Esophagus squamous epithelium (tissue), 5 donors: ENCODE measurements around the gene EGF. TPM values are rescaled to one million over a fixed set of nuclear protein-coding genes. Genes with fewer than 3 reads are reported as not detected.

Source experiments
- DNase-seq: peaks from one replicate; lab custom pipeline; 2025; lab: John Stamatoyannopoulos, UW
- H3K27ac ChIP-seq, 4 donors: fragments of 200-600 bp; sonication (generic); one replicate each; pipeline ENCODE4 v1.5.1; 2016 to 2019; ENCODE audit warnings: mild to moderate bottlenecking in 1 of 4
- H3K27me3 ChIP-seq, 4 donors: fragments of 200-600 bp; sonication (generic); 1 replicate in 3 of 4; 2 replicates in 1 of 4; pipeline versions ENCODE4 v1.5.1 to v1.6.0; 2017 to 2021; ENCODE audit warnings: antibody characterized with exemption in 1 of 4
- H3K36me3 ChIP-seq, 3 donors: fragments of 200-600 bp; sonication (generic); one replicate each; pipeline ENCODE4 v1.5.1; 2016 to 2019
- H3K4me1 ChIP-seq, 3 donors: fragments of 200-600 bp; sonication (generic); one replicate each; pipeline ENCODE4 v1.5.1; 2017 to 2019
- H3K4me3 ChIP-seq, 4 donors: fragments of 200-600 bp; sonication (generic); 1 replicate in 3 of 4; 2 replicates in 1 of 4; pipeline ENCODE4 v1.5.1; 2016 to 2019; ENCODE audit warnings: mild to moderate bottlenecking in 2 of 4, moderate library complexity in 1 of 4
- H3K9me3 ChIP-seq, 3 donors: fragments of 200-600 bp; sonication (generic); one replicate each; pipeline ENCODE4 v1.5.1; 2016 to 2019
- CTCF ChIP-seq, 6 experiments: fragments of 450-650 bp in 4 of 6; fragments of 200-600 bp in 2 of 6; sonication (generic) in 2 of 6; IDR thresholded peaks; one replicate each; pipeline ENCODE4 v1.5.1; 2016 to 2019; ENCODE audit warnings: antibody characterized with exemption in 6 of 6, mild to moderate bottlenecking in 4 of 6, moderate library complexity in 4 of 6
- POLR2A ChIP-seq, 4 donors: fragments of 450-650 bp; IDR thresholded peaks; one replicate each; pipeline ENCODE4 v1.6.1; 2017; ENCODE audit warnings: antibody characterized with exemption in 4 of 4, mild to moderate bottlenecking in 4 of 4, moderate library complexity in 3 of 4
- WGBS, 2 donors: methylation state at CpG; one replicate each; pipeline ENCODE4 v1.1.5; 2018; 5-methylcytosine and 5-hydroxymethylcytosine counted together
- intact Hi-C: fragments of 100-400 bp; cut with DNase I; formaldehyde crosslinking; loops from one replicate; pipeline ENCODE4 v1.15.0; 2022
- total RNA-seq, 4 donors: library from RNA; depleted of rRNA; stranded (reverse); fragments of >200 nt; gene quantifications; one replicate each; pipeline ENCODE4 v1.1.0, GENCODE V29; 2016
- donor health status: DM: yes; HTN: yes; CAD: no.

EGF gene
- total RNA-seq, 4 donors from 2014 or later: 0.19 to 0.70 (median 0.47) TPM

- Histone ChIP-seq H3K9me3 (no peaks in the 10 kb centered on the region), H3K4me3 (no peak overlapping the region), H3K4me1 (peaks cover 7 to 43% (median 10%) of the 10 kb centered on the region in 3 donors), H3K36me3 (no peaks in the 10 kb centered on the region), H3K27me3 (no peaks in the 10 kb centered on the region), H3K27ac (no peak overlapping the region)
- WGBS, 2 donors: 43 to 72% methylated on average over 4 of the region's 4 CpGs
- intact Hi-C loops: no loop called here
- DNase-seq: no peak
- TF ChIP-seq POLR2A (IDR thresholded peaks at IDR 0.05) (no peak), CTCF (IDR thresholded peaks at IDR 0.05) (no peak)
Measured at GRCh38 chr4:109993116-109993515, 80.4 kb downstream of the EGF start.

GRCh38 chr4:109994415-109994827 is 81.7 kb downstream of the EGF start:
- no peaks in the 10 kb centered on the region for H3K27me3 ChIP-seq
- no peak overlapping the region for H3K4me3 ChIP-seq
- TF ChIP-seq POLR2A (IDR thresholded peaks at IDR 0.05): no peak
- no peak for TF ChIP-seq CTCF (IDR thresholded peaks at IDR 0.05)
- 61 to 70% methylated on average over 4 of the region's 4 CpGs for WGBS, 2 donors
- no peaks in the 10 kb centered on the region for H3K36me3 ChIP-seq
- H3K4me1 ChIP-seq: peaks cover 7 to 40% (median 16%) of the 10 kb centered on the region in 3 donors
- no peaks in the 10 kb centered on the region for H3K9me3 ChIP-seq
- no peak for DNase-seq
- intact Hi-C loops: no loop called here
- H3K27ac ChIP-seq: no peak overlapping the region

GRCh38 chr4:109996526-109996925 is 83.8 kb downstream of the EGF start:
- WGBS, 2 donors: 24 to 44% methylated on average over 3 of the region's 3 CpGs
- no peaks in the 10 kb centered on the region for H3K27me3 ChIP-seq
- no peaks in the 10 kb centered on the region for H3K36me3 ChIP-seq
- no peaks in the 10 kb centered on the region for H3K9me3 ChIP-seq
- H3K4me3 ChIP-seq: no peak overlapping the region
- peaks cover 0 to 29% (median 9%) of the 10 kb centered on the region in 3 donors for H3K4me1 ChIP-seq
- DNase-seq: no peak
- TF ChIP-seq CTCF (IDR thresholded peaks at IDR 0.05): no peak
- no peak for TF ChIP-seq POLR2A (IDR thresholded peaks at IDR 0.05)
- H3K27ac ChIP-seq: no peak overlapping the region
- intact Hi-C loops: no loop called here

- Histone ChIP-seq H3K27me3 (no peaks in the 10 kb centered on the region), H3K27ac (no peak overlapping the region), H3K36me3 (no peaks in the 10 kb centered on the region), H3K9me3 (no peaks in the 10 kb centered on the region), H3K4me3 (no peak overlapping the region), H3K4me1 (peaks cover 3 to 29% (median 9%) of the 10 kb centered on the region in 3 donors)
- TF ChIP-seq CTCF (IDR thresholded peaks at IDR 0.05) (peak; percentile 51 to 78 (median 62)), POLR2A (IDR thresholded peaks at IDR 0.05) (no peak)
- intact Hi-C loops: loop anchor here (2.0 kb wide), 1 partner anchor 516 kb away; no protein-coding TSS in a partner anchor
- DNase-seq: no peak
- WGBS, 2 donors: 19 to 39% methylated on average over 3 of the region's 3 CpGs
Measured at GRCh38 chr4:109998867-109999584, 86.3 kb downstream of the EGF start.

- DNase-seq: no peak
- WGBS, 2 donors: 47 to 66% methylated on average over 2 to 9 of the region's 9 CpGs
- no peak overlapping the region for H3K4me3 ChIP-seq
Measured at GRCh38 chr4:109999585-109999912, 86.9 kb downstream of the EGF start.

More at GRCh38 chr4:109999585-109999912, 86.9 kb downstream of the EGF start:
- Histone ChIP-seq H3K4me1 (peaks cover 3 to 24% (median 9%) of the 10 kb centered on the region in 3 donors), H3K27me3 (no peaks in the 10 kb centered on the region), H3K36me3 (no peaks in the 10 kb centered on the region), H3K9me3 (no peaks in the 10 kb centered on the region), H3K27ac (no peak overlapping the region)
- no peak for TF ChIP-seq CTCF (IDR thresholded peaks at IDR 0.05)
- TF ChIP-seq POLR2A (IDR thresholded peaks at IDR 0.05): no peak
- intact Hi-C loops: loop anchor here (2.0 kb wide), 1 partner anchor 515 kb away; no protein-coding TSS in a partner anchor
